M059J (cell line): ENCODE results near the gene SARNP. TPM values are rescaled to one million over a fixed set of nuclear protein-coding genes. Genes with fewer than 3 reads are reported as not detected.

Experiments
- DNase-seq: peaks from one replicate; pipeline ENCODE4 v3.0.0-alpha.2; 2012; ENCODE audit warnings: low read depth
- total RNA-seq: library from RNA; depleted of rRNA; stranded (reverse); fragments of >200 nt; shearing (Covaris generic); gene quantifications from 2 replicates; pipeline ENCODE4 v1.2.3, GENCODE V29; 2014; rRNA removed

Gene SARNP
- total RNA-seq, 1 experiment from 2014 or later, result 154 TPM

DNA sequence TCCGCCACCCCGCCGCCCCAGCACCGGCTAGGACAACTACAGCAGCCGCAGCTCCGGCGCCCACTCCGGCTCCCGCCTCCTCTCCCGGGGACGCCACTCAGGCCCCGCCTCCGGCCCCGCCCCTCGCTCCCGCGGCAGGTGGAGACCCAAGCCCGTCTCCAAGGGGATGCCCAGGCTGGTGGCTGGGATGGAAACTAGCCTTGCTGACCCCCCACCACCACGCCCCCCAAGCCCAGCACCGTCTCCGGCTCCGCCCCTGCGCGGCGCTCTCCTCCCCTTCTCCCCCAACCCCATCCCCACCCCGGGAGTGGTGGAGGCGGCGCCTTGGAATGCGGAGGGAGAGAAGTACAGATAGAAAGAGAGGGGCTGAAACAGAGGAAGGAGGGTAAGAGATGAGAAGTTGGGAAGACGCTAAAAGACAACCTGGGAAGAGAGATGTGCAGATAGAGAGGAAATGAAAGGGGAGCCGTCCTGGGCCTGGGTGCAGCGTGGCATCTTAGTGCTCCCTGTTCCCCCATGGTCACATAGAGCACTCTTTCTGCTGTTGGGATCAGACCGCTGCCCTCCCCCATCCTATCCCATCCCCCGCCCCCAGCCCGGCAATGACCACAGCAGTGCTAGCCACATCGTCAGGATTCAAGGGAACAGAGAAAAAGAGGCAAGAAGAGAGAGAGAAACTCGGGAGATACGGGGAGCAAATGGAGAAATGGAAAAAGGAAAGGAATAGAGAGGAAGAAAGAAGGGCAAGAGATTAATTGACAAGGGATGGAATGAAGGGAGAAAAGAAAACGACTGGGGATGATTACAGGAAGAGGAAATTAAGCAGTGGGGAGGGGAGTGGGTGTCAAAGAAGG lies 109.5 kb downstream of the SARNP start, which contains the start of gene ITGA7:
Gene ITGA7 (minus strand): TSS at position 64 of the 854 bp plus-strand sequence. CDS start 222 bp downstream, outside the sequence.
- peak; percentile 42 for DNase-seq

Other genes starting within 250 kb of the SARNP start
- not detected in 2 replicates for gene OR2AP1, start 245.3 kb downstream of the SARNP start, total RNA-seq
- gene OR10P1, start 180.8 kb downstream of the SARNP start, total RNA-seq, result not detected in 2 replicates
- 4.2 and 7.9 TPM in 2 replicates for gene ITGA7, start 109.8 kb downstream of the SARNP start, total RNA-seq
- 115 and 120 TPM in 2 replicates for gene BLOC1S1, start 101.7 kb downstream of the SARNP start, total RNA-seq
- 2.0 and 3.2 TPM in 2 replicates for gene RDH5, start 97.3 kb downstream of the SARNP start, total RNA-seq
- gene CD63, start 88.7 kb downstream of the SARNP start, total RNA-seq, result 1,074 and 1,218 TPM in 2 replicates
- 3.9 and 7.1 TPM in 2 replicates for gene GDF11, start 74.6 kb downstream of the SARNP start, total RNA-seq
- 22.5 and 48.2 TPM in 2 replicates for gene ORMDL2, start 317 bp upstream of the SARNP start, total RNA-seq
- gene DNAJC14, start 11.9 kb upstream of the SARNP start, total RNA-seq, result 34.5 and 42.3 TPM in 2 replicates
- gene MMP19, start 25.2 kb upstream of the SARNP start, total RNA-seq, result 1.5 and 2.9 TPM in 2 replicates
- 26.8 and 28.0 TPM in 2 replicates for gene PYM1, start 110.2 kb upstream of the SARNP start, total RNA-seq
- 21.7 and 31.3 TPM in 2 replicates for gene DGKA, start 113.4 kb upstream of the SARNP start, total RNA-seq
- 0.54 and 0.69 TPM in 2 replicates for gene PMEL, start 148.3 kb upstream of the SARNP start, total RNA-seq
- 112 and 148 TPM in 2 replicates for gene CDK2, start 149.1 kb upstream of the SARNP start, total RNA-seq
- 58.1 and 71.3 TPM in 2 replicates for gene RAB5B, start 156.4 kb upstream of the SARNP start, total RNA-seq
- 9.7 and 17.0 TPM in 2 replicates for gene SUOX, start 179.6 kb upstream of the SARNP start, total RNA-seq
- 0.57 and 1.2 TPM in 2 replicates for gene IKZF4, start 203.3 kb upstream of the SARNP start, total RNA-seq
- 1,969 and 2,525 TPM in 2 replicates for gene RPS26, start 224.2 kb upstream of the SARNP start, total RNA-seq